BLaER1 treated with 17β-estradiol and CSF1 and Interleukin-3, amounts not matched to agents 10 nM and 100 nM (cell line): Measurements from ENCODE around the gene GPC5.

ENCODE experiments used
- H3K27ac ChIP-seq, 11 experiments: shearing (Covaris generic); formaldehyde crosslinking; 2 replicates each; pipeline ENCODE4 v1.8.1; 2022
- H3K27me3 ChIP-seq, 11 experiments: shearing (Covaris generic); formaldehyde crosslinking; 2 replicates each; pipeline ENCODE4 v1.8.1; 2022
- H3K36me3 ChIP-seq, 11 experiments: shearing (Covaris generic); formaldehyde crosslinking; 2 replicates each; pipeline ENCODE4 v1.8.1; 2022
- H3K4me1 ChIP-seq, 10 experiments: shearing (Covaris generic); formaldehyde crosslinking; 2 replicates each; pipeline ENCODE4 v1.8.1; 2022
- H3K4me2 ChIP-seq, 11 experiments: shearing (Covaris generic); formaldehyde crosslinking; 2 replicates each; pipeline ENCODE4 v1.8.1; 2022
- H3K4me3 ChIP-seq, 10 experiments: shearing (Covaris generic); formaldehyde crosslinking; 2 replicates each; pipeline ENCODE4 v1.8.1; 2022
- H3K9ac ChIP-seq, 11 experiments: shearing (Covaris generic); formaldehyde crosslinking; 2 replicates each; pipeline ENCODE4 v1.8.1; 2022
- H3K9me3 ChIP-seq, 11 experiments: shearing (Covaris generic); formaldehyde crosslinking; replicated peaks in 1 of 11; 2 replicates each; pipeline ENCODE4 v1.8.1; 2022
- H4K20me1 ChIP-seq, 11 experiments: shearing (Covaris generic); formaldehyde crosslinking; 2 replicates each; pipeline ENCODE4 v1.8.1; 2022
- Cebpa-rat ChIP-seq, 11 experiments: shearing (Covaris generic); IDR thresholded peaks; 2 replicates each; pipeline ENCODE4 v1.8.1; 2022

Gene GPC5

GRCh38 chr13:91361755-91362271 is 36.6 kb upstream of the GPC5 start:
- TF ChIP-seq Cebpa-rat (IDR thresholded peaks at IDR 0.05): no peak
- Histone ChIP-seq H3K9ac (no peak overlapping the region), H3K4me3 (no peak overlapping the region), H3K36me3 (peaks cover 3 to 32% (median 17%) of the 10 kb centered on the region in 11 experiments; a peak in 20 of 22 replicates), H3K27me3 (no peaks in the 10 kb centered on the region), H3K9me3 (no peaks in the 10 kb centered on the region), H4K20me1 (peaks cover 0 to 80% (median 49%) of the 10 kb centered on the region in 11 experiments; a peak in 19 of 22 replicates), H3K4me2 (no peak overlapping the region), H3K27ac (no peak overlapping the region), H3K4me1 (0 out of 20 replicates have a peak, but pooled peaks cover 0 to 4% (median 0%) of the 10 kb centered on the region in 10 experiments)

DNA sequence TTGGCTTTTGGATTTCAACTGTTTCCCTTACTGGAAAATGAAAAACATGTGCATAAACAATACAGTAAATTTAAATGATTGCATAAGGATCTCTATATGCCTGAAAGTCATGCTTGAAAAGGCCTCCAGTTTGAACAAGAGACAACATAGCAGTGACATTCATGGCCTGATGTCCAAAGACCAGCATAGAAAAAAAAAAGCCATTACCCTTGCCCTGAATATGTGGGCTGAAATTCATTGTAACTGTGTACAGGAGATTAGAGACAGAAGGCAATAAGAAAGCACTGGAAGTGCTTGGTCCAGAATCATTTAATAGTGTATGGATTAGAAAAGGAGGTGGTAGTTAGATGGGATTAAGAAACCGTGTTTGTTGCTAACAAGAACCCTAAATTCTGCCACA is 35.5 kb upstream of the GPC5 start:
- Histone ChIP-seq H3K9me3 (no peaks in the 10 kb centered on the region), H3K4me3 (no peak overlapping the region), H3K27ac (no peak overlapping the region), H3K4me2 (no peak overlapping the region), H4K20me1 (peaks cover 0 to 73% (median 39%) of the 10 kb centered on the region in 11 experiments; a peak in 14 of 22 replicates), H3K4me1 (0 out of 20 replicates have a peak, but pooled peaks cover 0 to 4% (median 0%) of the 10 kb centered on the region in 10 experiments), H3K9ac (no peak overlapping the region), H3K27me3 (no peaks in the 10 kb centered on the region), H3K36me3 (peaks cover 0 to 21% (median 6%) of the 10 kb centered on the region in 11 experiments; a peak in 13 of 22 replicates)
- no peak for TF ChIP-seq Cebpa-rat (IDR thresholded peaks at IDR 0.05)

DNA sequence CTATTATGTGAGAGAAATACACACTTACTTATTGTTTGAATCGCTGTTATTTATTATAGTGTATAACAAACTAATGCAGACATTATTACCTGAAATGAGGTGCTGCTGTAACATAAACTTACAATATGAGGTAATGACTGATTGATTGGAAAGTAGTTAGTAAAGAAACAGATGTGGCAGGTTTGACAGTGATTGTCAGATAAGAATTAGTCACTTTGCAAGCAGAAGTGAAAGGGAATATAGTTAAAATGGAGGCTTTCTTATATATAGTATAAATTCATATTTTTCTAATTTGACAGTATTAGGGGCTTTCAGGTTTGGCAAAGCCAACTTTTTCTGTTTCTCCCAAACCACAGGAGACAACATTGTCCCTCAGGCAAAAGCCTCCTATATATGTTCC is 30.3 kb upstream of the GPC5 start:
- Histone ChIP-seq H3K4me2 (no peak overlapping the region), H3K9me3 (no peaks in the 10 kb centered on the region), H4K20me1 (peaks cover 0 to 43% (median 14%) of the 10 kb centered on the region in 11 experiments; a peak in 7 of 22 replicates), H3K27ac (no peak overlapping the region), H3K4me1 (peaks cover 0 to 10% (median 0%) of the 10 kb centered on the region in 10 experiments; a peak in 1 of 20 replicates), H3K9ac (no peak overlapping the region), H3K36me3 (peaks cover 0 to 2% (median 0%) of the 10 kb centered on the region in 11 experiments; a peak in 1 of 22 replicates), H3K4me3 (no peak overlapping the region), H3K27me3 (no peaks in the 10 kb centered on the region)
- no peak for TF ChIP-seq Cebpa-rat (IDR thresholded peaks at IDR 0.05)

DNA sequence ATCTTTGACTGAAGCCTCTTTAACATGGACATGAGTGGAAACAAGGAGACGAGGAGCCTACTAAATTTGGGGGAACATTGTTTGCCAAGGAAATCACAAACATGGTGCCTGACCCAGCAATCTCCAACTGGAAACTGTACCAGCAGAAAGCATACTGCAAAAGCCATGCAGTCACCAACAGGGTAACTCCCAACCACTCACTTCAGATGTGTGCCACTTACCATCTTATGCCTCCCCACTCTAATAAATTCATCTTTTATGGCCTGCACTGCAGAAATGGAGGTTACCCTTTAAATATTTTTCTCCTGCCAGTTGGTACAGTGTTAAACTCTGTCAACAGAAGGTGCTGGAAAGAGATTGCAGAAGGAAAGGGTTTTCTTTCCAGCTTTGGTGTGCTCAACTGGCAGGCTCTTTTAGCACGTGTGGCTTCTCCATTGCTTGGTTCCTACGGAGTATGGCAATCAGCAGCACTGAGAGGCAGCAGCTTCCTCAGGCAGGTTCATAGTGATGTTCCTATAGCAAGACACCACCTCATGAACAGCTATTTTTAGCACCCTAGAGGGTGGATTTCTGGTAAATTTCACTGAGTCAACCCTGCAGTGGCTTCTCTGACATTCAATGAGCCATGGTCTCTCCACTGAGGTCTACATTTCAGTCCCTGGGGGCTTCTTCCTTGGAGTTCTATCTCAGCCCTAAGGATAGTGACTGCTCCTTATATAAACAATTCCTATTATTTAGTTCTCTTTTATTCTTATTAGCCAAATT is 29.6 kb upstream of the GPC5 start:
- Histone ChIP-seq H3K4me1 (peaks cover 0 to 10% (median 0%) of the 10 kb centered on the region in 10 experiments; a peak in 1 of 20 replicates), H3K4me2 (0 out of 22 replicates have a peak overlapping the region, but pooled peaks of 1 of the 11 experiments have one; percentile 11), H3K9ac (no peak overlapping the region), H3K4me3 (no peak overlapping the region), H3K9me3 (no peaks in the 10 kb centered on the region), H3K27me3 (no peaks in the 10 kb centered on the region), H4K20me1 (peaks cover 0 to 36% (median 14%) of the 10 kb centered on the region in 11 experiments; a peak in 6 of 22 replicates), H3K27ac (no peak overlapping the region), H3K36me3 (no peaks in the 10 kb centered on the region)
- TF ChIP-seq Cebpa-rat (IDR thresholded peaks at IDR 0.05): no peak

DNA sequence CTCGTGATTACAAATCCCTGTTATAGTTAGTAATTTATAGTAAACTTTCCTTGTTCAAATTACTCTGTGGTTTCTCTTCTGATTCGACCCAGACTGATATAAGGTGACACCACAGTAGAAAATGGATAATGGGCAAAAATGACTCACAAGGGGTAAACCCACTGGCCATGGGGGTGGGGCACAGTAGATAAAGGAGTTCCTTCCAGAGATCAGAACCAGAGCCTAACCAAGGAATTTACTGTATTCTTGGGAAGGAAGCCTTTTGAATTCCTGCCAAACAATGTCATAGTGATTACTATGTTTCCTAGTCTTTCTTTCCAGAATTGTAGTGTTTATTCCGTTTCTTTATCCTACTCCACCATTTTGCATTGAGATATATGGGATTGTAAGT is 29.0 kb upstream of the GPC5 start:
- Histone ChIP-seq H3K9ac (no peak overlapping the region), H3K27me3 (no peaks in the 10 kb centered on the region), H3K27ac (no peak overlapping the region), H3K36me3 (no peaks in the 10 kb centered on the region), H3K4me1 (peaks cover 0 to 10% (median 0%) of the 10 kb centered on the region in 10 experiments; a peak in 1 of 20 replicates), H3K4me2 (0 out of 22 replicates have a peak overlapping the region, but pooled peaks of 1 of the 11 experiments have one; percentile 11), H3K4me3 (no peak overlapping the region), H3K9me3 (no peaks in the 10 kb centered on the region), H4K20me1 (peaks cover 0 to 36% (median 14%) of the 10 kb centered on the region in 11 experiments; a peak in 6 of 22 replicates)
- TF ChIP-seq Cebpa-rat (IDR thresholded peaks at IDR 0.05): no peak

- Histone ChIP-seq H3K27ac (no peak overlapping the region), H4K20me1 (peaks cover 0 to 32% (median 14%) of the 10 kb centered on the region in 11 experiments; a peak in 6 of 22 replicates), H3K9me3 (no peaks in the 10 kb centered on the region), H3K9ac (no peak overlapping the region), H3K36me3 (no peaks in the 10 kb centered on the region), H3K4me2 (no peak overlapping the region), H3K4me1 (peaks cover 0 to 10% (median 0%) of the 10 kb centered on the region in 10 experiments; a peak in 1 of 20 replicates), H3K27me3 (no peaks in the 10 kb centered on the region), H3K4me3 (no peak overlapping the region)
- TF ChIP-seq Cebpa-rat (IDR thresholded peaks at IDR 0.05): no peak
Measured at GRCh38 chr13:91370501-91370900, 27.9 kb upstream of the GPC5 start.

DNA sequence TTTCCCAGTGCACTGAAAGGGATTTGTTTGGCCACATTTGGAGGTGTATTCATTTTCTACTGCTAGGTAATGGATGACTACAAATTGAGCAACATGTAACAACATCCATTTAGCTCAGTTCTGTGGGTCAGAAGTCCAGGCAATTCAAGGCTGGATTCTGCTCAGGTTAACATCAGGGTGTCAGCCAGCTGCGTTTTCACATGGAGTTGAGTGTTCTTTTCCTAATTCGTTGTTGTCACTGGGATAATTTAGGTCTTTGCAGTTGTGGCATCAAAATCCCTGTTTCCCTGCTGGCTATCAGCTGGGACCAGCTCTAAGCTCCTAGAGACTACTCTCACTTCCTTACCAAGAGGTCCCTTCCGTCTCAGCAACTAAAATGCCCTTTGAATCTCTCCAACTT is 25.5 kb upstream of the GPC5 start:
- no peak overlapping the region for H3K9ac ChIP-seq

GRCh38 chr13:91375116-91375729 is 23.2 kb upstream of the GPC5 start:
- H3K27ac ChIP-seq: no peak overlapping the region
- no peaks in the 10 kb centered on the region for H3K36me3 ChIP-seq
- peaks cover 0 to 5% (median 0%) of the 10 kb centered on the region in 11 experiments; a peak in 1 of 22 replicates for H4K20me1 ChIP-seq
- no peak for TF ChIP-seq Cebpa-rat (IDR thresholded peaks at IDR 0.05)
- H3K9ac ChIP-seq: no peak overlapping the region
- no peaks in the 10 kb centered on the region for H3K9me3 ChIP-seq
- H3K4me3 ChIP-seq: no peak overlapping the region
- no peak overlapping the region for H3K4me2 ChIP-seq
- peaks cover 0 to 8% (median 0%) of the 10 kb centered on the region in 10 experiments; a peak in 1 of 20 replicates for H3K4me1 ChIP-seq
- no peaks in the 10 kb centered on the region for H3K27me3 ChIP-seq

More for the DNA sequence above, 25.5 kb upstream of the GPC5 start:
- TF ChIP-seq Cebpa-rat (IDR thresholded peaks at IDR 0.05): no peak
- Histone ChIP-seq H3K4me3 (no peak overlapping the region), H3K9me3 (no peaks in the 10 kb centered on the region), H3K27ac (no peak overlapping the region), H3K4me1 (peaks cover 0 to 10% (median 0%) of the 10 kb centered on the region in 10 experiments; a peak in 1 of 20 replicates), H3K36me3 (no peaks in the 10 kb centered on the region), H3K27me3 (no peaks in the 10 kb centered on the region), H3K4me2 (no peak overlapping the region), H4K20me1 (peaks cover 0 to 14% (median 0%) of the 10 kb centered on the region in 11 experiments; a peak in 4 of 22 replicates)

GRCh38 chr13:91381371-91381770 is 17.1 kb upstream of the GPC5 start:
- no peaks in the 10 kb centered on the region for H3K36me3 ChIP-seq

More at GRCh38 chr13:91381371-91381770, 17.1 kb upstream of the GPC5 start:
- Histone ChIP-seq H3K27me3 (no peaks in the 10 kb centered on the region), H3K4me2 (no peak overlapping the region), H3K4me1 (peaks cover 0 to 5% (median 0%) of the 10 kb centered on the region in 10 experiments; a peak in 1 of 20 replicates), H3K9ac (no peak overlapping the region), H4K20me1 (no peaks in the 10 kb centered on the region), H3K9me3 (no peaks in the 10 kb centered on the region), H3K27ac (no peak overlapping the region), H3K4me3 (no peak overlapping the region)
- TF ChIP-seq Cebpa-rat (IDR thresholded peaks at IDR 0.05): no peak
